GM19395 (cell line): ENCODE results near the gene WDFY3.
"Not testable (repeated sequence)": the region's sequence is repeated elsewhere in the genome, so short reads cannot be mapped to it uniquely, and the experiment has no call there.

Experiments used
- ATAC-seq: cut with Tn5 transposase; IDR thresholded peaks from one replicate; pipeline ENCODE4 v1.9.1; 2021; ENCODE audit warnings: mild to moderate bottlenecking, moderate library complexity; ENCODE audit not compliant: unreplicated experiment

WDFY3 gene

DNA sequence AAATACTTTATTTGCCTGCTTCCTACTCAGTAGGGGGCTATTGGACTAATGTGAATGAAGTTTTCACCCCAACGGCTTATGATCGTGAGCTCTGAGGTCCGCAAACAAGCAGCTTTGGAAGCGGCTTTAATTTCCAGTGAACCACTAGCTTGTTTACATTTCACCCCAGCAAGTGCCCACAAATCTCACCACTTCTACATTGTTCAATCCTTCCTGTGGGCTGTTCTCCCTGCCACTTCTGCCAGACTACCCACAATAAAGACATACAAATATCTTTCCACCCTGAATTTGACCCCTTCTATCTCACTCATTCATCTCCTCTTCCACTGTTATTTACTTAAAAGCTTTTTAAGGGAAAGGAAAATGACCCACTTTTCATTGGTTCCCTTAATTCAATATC is 285.5 kb downstream of the WDFY3 start:
- no peak for ATAC-seq

DNA sequence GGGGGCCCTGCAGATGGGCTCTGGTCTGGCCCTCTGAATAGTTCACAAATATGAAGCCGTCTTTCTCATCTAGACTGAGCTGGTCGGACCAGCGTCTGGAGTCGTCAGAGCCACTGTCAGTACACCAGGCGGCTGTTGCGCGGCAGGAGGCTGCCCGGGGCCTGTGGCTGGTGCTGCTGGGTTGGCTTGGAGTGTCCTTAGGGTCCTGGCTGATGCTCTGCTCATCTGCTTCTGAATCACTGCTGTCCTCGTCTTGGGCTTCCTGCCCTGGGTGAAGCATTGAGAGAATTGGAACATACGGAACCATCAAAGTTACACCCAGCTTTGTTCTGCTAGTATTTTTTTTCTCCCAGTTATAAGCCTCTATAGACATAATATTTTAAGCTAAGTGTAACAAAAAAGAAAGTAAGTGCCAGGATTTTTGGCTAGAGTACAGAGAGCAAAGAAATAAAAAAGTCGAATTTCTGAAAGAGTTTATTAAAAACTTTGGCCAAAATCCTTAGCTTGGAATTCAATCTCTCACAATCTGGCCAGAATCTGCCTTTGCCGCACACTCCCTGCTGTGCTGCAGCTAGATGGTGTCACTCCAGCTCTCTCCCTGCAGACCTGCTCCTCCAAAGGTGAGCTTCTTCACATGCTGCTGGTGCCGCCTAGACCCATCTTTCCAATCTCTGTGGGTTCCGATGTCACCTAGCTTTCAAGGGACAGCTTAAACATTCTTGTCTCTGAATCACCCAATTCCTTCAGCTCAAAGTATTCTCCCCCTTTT is 287.3 kb downstream of the WDFY3 start:
- no peak for ATAC-seq

DNA sequence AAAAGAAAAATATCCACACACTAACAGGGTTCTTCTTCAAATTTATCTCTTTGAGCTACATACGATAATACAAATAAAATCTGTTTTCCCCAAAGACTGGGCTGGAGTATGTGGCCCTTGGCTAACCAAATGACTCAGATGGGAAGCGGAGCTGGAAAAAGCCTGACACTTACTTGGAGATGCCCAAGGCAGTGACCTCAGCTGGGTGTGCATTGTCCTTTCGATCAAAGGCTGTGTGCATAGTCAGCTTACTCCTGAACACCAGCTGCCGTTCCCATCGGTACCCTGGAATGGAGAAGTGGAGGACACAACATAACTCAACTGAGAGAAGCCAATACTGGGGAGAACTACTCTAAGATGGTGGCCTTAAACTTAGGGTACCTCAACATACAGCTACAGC is 288.5 kb downstream of the WDFY3 start:
- ATAC-seq: no peak

DNA sequence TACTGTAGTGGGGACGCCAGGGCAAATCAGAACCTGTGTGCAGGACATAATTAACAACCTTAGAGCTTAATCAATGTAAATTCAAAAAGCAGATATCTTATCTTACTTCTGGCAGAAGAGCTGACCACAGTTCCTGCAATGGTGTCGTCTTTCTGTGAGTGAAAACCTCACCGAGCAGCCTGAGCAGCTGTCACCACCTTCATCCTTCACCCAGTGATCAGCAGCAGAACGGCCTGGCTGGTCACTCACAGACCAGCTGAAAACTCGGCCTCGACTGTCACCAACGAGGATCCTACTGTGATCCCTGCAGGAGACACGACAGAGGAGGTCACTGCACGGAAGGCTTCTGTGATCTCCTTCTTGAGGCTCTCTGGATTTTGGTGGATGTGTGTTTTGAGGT is 289.4 kb downstream of the WDFY3 start:
- no peak for ATAC-seq

DNA sequence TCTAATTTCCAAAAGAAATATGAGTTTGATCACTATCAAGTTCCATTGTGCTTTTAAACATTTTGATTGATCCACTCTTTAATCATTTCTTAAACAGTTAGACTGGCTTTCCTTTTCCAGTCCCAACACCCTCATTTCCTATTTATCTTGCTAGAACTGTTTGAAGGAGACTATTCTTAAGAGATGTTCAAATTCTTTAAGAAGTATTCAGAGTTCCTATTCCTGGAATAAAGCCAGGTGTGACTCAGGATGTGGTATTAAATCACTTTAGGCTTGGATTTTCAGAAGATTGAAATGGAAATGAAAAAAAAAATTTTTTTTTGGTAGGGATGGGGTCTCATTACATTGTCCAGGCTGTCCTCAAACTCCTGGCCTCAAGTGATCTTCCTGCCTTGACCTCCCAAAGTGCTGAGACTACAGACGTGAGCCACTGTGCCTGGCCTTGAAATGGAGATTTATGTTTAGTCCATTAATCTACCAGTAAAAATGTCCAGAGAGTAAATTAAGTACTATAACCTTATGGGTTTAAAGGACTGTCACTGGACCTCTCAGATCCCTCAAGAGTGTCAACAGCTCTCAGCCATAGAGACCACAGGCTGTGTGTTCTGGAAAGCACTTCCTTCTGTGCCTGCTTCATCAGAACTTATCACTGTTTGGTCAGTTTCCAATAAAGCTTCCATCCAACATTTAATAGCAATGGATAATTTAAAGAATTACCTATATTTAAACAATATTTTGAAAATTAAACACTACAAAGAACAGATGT is 292.8 kb downstream of the WDFY3 start:
- no peak for ATAC-seq

DNA sequence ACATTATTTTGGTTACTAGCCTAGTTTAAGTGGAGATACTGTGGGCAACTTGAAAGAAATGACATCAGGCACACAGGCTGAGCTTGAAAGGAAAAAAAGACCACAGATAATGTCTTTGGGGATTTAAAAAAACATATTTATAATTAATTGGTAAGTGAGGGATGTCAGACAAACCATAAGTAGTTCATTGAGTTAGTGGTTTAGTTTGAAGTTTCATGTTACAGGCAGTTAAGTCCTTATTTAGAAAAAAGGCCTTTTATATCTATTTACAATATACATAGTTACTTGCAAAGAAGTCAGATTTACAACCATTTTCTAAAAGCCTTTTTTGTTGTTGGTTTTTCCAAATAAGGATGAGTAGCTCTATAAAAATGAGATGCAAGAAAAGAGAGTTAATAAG is 294.3 kb downstream of the WDFY3 start:
- ATAC-seq: no peak

DNA sequence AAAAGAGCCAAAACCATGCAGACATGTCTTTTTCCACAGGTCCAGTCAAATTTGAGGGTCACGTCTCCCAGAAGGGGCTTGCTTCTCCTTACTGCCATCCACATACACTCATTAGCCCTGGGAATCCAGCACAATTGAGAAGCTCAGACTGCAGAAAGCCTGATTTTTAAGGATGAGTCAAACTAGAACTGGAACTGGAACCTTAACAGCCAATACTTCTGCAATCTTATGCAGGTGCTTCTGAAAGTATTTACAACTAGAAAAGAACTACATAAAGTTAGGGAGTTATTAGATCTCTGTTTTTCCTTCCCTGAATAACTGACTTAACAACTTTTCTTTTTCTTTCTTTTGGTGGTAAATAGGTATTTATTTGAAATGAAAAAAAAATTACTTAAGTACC is 297.3 kb downstream of the WDFY3 start:
- ATAC-seq: peak; percentile 62

DNA sequence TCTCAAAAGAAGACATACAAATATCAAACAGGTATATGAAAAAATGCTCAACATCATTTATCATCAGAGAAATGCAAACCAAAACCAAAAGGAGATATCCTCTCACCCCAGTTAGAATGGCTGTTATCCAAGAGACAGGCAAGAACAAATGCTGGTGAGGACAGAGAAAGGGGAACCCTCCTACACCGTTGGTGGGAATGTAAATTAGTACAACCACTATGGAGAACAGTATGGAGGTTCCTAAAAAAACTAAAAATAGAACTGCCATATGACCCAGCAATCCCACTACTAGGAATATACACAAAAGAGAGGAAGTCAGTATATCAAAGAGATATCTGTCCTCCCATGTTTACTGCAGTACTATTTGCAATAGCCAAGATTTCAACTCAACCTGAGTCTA is 300.1 kb downstream of the WDFY3 start:
- ATAC-seq: no peak

DNA sequence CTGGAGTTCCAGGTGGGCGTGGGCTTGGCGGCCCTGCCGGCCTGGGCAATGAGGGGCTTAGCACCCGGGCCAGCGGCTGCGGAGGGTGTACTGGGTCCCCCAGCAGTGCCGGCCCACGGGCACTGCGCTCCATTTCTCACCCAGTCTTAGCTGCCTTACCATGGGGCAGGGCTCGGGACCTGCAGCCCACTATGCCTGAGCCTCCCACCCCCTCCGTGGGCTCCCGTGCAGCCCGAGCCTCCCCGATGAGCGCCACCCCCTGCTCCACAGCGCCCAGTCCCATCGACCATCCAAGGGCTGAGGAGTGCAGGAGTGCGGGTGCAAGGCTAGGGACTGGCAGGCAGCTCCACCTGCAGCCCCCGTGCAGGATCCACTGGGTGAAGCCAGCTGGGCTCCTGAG is 301.7 kb downstream of the WDFY3 start:
- not testable (repeated sequence) for ATAC-seq

DNA sequence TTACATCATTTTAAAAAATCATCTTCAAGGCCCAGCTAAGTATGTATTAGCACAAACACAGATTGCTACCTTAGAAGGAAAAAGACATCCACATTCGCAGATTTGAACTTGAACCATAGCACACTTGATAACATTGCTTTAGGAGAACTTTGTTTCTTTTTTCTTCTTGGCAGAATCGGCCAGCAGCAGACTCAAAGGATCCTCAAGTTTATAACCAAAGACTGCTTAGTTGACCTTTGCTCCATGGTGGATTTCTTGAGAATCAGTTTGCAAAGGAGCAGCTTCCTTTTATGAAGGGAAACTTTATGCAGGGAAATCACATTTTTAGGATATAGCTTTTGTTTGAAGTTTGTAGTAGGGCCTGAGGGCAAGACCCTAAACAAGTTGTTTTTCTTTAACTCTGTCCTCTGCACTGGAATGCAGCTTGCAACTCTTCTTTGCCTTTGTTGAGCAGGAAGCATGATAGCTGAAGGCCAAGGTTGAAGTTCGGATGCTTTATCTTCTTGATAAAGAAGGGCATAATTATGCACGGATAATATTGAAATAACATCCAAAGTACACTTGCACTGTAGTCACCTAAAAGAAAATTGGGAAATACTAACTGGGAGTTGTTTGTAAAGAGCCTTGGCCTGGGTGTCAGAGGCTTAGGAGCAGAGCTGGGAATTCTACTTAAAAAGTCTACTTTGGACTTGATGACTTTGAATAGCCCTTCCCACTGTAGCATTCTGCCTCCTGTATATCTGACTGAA is 305.1 kb downstream of the WDFY3 start:
- no peak for ATAC-seq

DNA sequence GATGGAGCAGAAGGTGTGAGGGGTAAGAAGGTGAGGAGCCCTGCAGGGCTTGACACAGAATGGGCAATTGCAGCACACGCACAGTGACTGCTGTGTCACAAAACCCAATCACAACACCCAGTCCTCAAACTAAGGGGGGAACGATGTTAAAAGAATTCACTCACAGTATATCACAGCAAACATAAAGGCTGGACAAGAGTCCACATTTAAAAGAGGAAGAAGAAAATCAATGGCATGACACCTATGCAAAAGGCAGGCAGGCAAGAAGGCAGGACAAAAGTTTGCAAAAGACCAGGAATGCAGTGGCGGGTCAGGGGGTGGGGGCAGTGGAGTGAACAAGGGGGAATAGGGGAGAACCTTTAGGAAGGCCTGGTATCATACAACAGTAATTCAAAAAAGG is 305.9 kb downstream of the WDFY3 start:
- no peak for ATAC-seq

DNA sequence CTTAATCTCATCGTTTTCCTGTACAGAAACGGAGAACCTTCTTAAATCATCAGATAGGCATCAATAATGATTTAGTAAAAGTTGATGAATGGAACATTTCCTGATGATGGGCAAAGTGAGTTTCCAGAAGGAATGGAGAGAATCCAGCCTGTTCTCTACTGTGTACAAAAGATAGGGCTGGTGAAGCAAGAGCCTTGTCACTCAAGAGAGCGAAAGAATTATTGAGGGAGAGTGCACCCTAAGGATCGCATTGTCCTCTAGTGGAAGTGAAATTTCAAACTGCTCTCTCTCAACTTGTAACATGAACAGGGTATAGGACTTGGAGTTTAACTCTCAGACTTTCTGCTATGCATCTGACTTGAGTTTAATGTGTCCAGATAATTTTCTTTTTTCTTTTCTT is 314.0 kb downstream of the WDFY3 start:
- no peak for ATAC-seq

DNA sequence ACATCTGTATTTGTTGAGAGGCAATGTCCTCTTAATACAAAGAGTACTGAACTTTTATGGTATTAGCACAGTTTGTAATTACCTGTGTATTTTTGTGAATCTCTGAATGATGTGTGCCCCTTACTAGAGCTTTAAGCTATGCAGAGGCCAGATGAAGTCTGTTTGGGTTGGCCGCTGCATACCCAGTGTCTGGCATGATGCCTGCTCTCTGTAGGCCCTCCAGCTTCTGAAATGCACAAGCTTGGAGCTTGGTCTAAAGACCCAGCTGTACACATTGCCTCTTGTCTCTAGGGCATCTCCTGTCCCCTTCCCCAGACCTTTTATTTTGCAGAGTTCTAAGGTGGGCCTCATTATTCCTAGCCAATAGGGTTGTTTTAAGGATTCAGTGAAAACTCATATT is 315.0 kb downstream of the WDFY3 start:
- no peak for ATAC-seq

DNA sequence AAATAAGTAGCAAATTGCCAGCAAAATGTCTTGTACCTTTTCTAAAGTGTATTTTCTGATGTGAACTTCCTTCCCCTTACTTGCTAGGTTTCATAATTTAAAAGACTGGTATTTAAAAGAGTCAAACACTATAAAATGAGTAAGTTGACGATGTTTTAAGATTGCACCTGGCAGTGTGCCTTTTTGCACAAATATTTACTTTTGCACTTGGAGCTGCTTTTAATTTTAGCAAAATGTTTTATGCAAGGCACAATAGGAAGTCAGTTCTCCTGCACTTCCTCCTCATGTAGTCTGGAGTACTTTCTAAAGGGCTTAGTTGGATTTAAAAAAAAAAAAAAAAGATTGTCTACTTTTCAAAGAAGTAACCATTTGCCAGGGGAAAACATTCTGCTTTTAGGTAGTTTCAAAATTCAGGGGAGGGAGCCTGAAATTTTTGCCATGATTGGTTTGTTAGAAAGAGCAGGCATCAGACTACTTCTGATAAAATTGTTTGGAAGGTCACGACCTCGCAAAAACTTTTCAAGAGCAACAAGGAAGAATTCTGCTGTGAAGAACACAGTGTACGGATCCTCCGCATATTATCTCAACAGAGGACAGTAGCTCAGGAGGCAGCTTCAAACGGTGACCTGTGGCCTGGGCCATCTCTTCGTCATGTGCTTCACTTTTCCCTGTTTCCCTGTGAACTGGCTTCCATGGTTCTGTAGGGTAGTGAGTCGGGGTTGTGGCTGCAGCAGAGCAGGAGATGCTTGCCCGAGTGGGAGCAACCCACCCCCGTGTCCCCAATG is 317.4 kb downstream of the WDFY3 start:
- no peak for ATAC-seq

DNA sequence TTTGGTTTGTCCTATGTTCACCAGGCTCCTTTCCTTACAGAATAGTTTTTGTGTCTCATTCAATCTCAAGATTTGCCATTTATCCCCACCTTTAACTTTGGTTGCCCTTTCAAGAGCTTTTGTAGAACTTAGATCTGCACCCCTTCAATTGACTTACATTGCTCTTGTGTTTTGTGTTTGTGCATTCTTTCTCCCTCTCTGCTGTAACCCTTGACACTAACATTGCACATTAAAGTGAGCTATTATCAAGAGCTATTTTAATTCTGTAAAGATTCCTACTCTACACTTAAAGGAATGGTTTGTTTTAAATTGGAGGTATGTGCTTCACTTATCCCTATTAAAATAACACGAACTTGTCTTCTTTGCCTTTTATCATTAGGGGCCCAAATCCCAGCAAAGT is 318.3 kb downstream of the WDFY3 start:
- no peak for ATAC-seq

DNA sequence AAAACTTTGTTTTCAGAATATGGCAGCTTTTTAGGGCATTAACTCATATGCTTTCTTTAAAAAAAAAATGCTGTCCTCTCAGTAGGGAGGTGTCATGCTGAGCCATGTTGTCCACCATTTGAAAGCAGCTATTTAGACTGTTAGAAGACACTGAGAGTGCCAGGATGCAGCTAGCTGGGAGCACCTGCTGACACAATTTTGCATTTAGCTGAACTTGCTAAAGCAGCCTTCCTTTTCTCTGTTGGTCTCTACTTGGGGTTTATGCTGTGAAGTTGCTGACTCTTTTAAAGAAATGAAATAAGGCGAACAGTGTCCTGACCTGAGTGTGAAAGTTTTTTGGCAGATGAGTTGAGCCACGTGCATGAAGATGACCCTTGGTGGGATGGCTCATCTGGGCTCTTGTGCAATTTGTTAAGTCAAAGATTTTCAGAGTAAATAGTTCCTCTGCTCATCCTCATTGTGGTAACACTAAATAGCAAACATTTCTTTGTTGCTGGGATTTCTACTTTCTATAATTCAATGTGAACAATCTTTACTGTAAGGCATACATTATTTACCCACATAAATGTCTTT is 319.1 kb downstream of the WDFY3 start:
- ATAC-seq: no peak

DNA sequence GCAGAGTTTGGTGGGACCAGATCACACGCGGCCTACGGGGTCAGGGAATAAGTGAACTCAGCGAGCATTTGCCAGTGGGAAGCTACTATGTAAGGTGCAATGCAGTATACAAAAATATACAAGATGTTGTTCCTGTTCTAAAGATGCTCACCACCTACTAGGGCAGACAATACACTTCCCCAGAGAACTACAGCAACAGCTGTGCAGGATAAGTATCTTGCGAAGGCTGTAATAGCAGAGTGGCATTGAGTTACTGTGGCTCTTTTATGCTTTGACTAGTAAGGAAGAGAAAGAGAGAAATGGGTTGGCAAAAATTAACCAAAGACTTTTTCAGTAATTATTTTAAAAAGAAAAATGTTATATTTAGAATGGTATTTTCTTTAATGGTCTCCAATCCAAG is 322.4 kb downstream of the WDFY3 start:
- no peak for ATAC-seq

DNA sequence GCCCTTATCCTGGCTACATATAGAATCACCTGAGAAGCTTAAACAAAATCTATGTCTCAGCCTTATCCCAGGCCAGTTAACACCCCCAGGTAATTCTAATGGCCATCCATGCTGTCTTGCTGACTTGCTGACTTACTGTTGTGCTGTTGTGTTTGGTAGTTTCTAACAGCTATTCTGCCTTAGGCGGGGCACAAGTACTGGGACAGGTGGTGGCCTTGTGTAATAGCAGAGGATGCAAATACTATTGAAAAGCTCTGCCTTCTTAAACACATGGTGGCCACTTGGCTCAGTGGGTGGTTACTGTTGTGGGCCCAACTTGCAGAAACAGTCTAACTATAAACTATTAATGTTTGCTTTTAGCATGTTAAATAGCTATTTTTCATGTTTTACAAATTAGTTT is 327.3 kb downstream of the WDFY3 start:
- no peak for ATAC-seq

DNA sequence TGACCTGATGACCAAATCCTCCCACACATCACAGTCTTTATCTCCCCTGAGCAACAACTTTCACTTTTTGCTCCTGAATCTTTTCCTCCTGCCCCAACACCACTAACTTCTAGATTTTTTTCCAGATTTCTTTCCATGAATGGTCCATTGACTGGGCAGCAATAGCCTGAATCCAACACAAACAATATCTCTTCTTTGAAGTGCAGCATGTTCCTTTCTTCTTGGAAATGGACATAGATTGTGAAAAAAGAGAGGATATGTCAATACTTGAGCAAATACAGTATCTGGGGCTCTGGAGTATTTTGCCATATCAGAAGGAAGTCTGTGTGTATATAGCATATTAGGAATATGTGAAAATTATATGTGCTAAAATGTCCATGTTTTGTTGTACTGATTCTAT is 328.4 kb downstream of the WDFY3 start:
- ATAC-seq: no peak

DNA sequence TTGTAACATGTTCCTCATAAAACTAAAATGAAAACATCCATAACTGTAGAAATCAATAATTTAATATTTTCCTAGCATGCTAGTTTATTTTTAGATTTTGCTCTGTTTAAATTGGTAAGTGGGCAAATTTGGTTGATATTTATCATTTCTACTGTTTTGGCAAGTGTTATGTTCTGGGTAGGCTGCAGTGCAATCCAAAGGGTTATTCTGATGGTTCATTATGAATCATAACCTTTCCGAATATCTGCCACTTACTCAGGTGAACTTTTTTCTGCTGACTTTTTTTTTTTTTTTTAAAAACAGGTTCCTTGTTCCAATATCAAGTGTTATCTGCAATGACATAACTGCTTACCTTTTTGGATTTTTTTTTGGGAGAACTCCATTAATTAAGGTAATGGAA is 331.5 kb downstream of the WDFY3 start:
- no peak for ATAC-seq

DNA sequence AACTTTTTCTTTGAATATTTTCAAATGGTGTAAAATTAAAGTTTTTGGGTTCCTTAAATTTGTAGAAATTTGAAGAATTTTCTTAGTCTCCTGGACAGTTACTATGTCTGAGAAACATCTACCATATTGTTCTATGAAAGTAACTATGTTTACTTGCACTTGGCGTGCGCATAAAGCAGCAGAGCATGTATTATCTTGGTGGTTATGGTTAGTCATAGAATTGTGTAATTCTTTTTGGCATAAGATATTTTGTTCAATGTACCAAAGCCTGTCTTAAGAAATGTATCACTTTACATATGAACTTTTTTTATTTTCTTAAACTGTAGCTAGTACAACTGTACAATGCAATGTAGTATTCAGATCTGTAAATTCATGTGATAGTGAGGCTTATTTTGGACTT is 334.4 kb downstream of the WDFY3 start:
- no peak for ATAC-seq
